GM18951 (cell line): ENCODE measurements around the gene DHRSX.

Source experiments
- POLR2A ChIP-seq: IDR thresholded peaks from 4 replicates; pipeline ENCODE4 v1.6.1; 2011; ENCODE audit warnings: mild to moderate bottlenecking; ENCODE audit not compliant: insufficient read length, insufficient read depth; ENCODE audit errors: extremely low read depth
- in situ Hi-C: fragments of 300-500 bp; cut with MboI; formaldehyde crosslinking; loops from one replicate; pipeline ENCODE4 v1.12.0; 2022; ENCODE audit warnings: low sequenced_read_pairs, mixed read lengths, inconsistent platforms; ENCODE audit not compliant: unreplicated experiment

The DHRSX gene

DNA sequence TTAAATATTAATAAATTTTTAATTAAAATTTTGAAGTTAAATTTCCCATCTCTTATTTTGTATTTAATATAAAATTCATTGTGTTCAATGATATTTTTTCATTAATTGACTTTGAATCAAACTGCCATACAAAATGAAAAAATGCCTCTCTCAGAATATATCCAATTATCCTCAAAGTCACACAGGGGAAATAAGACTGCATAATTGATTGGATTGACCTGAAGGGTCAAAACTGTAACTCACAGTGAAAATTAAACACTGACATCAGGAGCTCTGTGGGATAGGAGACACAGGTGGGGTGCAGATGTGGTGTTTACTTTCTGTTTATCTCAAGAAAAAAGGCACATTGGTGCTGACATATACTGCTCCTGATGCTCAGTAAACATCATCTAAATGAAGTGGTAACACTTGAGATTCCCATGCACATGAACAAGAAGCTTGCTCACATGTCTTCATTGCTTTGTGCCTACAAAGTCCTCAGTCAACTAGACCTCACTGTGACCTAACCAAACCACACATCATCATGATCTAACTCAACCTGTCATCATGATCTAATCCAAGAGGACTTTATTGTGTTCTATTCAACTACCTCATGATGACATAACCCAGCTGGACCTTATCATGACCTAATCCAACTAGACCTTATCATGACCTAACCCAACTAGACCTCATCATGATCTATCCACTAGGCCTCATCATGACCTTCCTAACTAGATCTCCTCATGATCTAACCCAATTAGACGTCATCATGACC lies 83.7 kb downstream of the DHRSX start:
- TF ChIP-seq POLR2A: no peak
- in situ Hi-C loops: no loop called here

DNA sequence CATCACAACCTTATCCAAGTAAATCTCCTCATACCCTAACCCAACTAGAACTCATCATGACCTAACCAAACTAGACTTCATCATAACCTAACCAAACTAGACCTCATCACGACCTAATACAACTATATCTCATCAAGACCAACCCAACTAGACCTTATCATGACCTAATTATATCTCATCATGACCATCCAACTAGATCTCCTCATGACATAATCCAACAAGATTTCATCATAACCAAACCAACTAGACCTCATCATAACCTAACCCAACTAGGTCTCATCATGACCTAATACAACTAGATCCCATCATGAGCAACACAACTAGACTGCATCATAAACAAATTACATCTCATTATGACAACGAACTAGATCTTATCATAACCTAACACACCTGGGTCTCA lies 86.4 kb downstream of the DHRSX start:
- in situ Hi-C loops: no loop called here
- no peak for TF ChIP-seq POLR2A

DNA sequence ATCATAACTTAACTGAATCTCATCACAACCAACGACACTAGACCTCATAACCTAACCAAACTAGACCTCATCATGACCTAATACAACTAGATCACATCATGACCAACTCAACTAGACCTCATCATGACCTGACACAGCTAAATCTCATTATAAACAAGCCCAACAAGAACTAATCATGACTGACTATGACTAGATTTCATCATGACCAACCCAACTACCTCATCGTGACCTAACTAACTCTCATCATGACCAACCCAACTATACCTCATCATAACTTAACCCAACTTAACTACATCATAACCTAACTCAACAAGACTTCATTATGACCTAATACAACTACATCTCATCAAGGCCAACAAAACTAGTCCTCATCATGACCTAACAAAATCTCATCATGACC lies 86.8 kb downstream of the DHRSX start:
- TF ChIP-seq POLR2A: no peak
- in situ Hi-C loops: no loop called here

DNA sequence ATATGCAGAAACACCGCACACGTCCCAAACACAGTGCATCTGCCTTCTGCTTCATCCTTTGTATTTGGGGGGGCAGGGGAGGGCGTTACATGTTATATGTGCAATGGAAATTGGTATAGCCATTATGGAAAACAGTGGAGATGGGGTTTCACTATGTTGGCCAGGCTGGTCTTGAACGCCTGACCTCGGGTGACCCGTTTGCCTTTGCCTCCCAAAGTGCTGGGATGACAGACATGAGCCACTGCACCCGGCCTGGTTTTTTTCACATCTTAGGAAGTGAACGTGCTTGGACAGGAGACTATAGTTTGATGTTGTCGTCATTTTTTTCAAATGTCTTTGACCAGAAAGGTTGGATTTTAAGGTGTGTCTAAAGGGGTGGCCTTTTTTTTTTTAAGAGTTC lies 88.6 kb downstream of the DHRSX start:
- in situ Hi-C loops: no loop called here
- TF ChIP-seq POLR2A: no peak

DNA sequence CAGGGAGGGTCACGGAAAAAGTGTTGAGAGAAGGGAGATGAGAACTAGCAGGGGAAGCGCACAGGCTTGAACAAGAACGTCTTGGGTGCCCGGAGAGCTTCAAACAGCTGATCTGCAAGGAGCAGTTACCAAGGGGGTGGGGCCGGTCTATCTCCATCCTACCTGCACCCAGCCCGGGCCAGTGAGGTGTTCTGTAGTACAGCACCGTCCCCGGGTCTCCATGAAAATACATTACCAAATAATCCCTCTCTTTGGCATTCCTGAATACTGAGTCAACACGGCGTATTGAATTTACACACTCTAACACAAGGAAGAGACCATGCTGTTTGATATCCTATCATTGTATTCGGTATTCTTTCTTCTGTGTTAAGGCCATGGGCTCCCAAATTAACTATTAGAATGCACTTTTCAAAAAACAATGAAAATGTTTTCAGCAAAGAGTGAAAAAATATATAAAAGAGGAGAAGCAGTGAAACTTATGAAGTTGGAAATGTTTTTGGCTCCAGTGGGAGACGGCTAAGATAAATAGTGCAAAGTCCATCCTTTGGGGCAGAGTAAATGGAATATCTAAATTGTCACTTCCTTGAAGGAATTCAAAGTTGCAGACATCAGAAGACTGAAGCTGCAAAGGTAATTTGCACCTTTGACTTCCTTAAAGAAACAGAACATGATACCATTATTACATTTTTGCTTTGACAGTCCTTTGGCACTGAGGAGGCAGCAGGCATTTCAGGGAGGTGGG lies 90.3 kb downstream of the DHRSX start:
- in situ Hi-C loops: no loop called here
- no peak for TF ChIP-seq POLR2A

DNA sequence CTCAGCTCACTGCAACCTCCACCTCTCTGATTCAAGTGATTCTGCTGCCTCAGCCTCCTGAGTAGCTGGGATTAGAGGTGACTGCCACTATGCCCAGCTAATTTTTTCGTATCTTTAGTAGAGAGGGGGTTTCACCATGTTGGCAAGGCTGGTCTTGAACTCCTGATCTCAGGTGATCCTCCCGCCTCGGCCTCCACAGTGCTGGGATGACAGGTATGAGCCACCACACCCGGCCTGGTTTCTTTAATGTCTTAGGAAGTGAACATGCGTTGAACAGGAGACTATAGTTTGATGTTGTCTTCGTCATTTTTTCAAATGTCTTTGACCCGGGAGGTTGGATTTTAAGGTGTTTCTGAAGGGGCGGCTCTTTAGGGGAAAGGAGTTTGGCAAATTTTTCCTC lies 91.0 kb downstream of the DHRSX start:
- in situ Hi-C loops: no loop called here
- TF ChIP-seq POLR2A: no peak

DNA sequence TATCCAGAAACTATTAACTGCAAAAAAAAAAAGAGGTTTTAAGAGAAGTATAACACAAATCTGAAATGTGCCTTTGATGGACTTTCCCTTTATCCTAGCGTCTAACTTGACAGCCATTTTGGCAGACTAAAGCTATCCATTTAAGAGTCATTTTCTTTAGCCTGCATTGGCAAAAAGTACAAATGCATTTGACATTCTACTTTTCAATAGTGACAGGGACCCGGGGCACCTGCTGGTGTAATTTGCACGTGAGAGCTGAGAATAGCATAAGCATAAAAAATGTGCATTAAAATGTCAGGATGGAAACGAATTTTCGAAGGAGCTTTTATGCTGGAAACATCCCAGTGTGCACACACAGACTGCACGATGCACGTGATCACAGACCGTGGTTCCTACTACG lies 91.9 kb downstream of the DHRSX start:
- in situ Hi-C loops: no loop called here
- TF ChIP-seq POLR2A: no peak

DNA sequence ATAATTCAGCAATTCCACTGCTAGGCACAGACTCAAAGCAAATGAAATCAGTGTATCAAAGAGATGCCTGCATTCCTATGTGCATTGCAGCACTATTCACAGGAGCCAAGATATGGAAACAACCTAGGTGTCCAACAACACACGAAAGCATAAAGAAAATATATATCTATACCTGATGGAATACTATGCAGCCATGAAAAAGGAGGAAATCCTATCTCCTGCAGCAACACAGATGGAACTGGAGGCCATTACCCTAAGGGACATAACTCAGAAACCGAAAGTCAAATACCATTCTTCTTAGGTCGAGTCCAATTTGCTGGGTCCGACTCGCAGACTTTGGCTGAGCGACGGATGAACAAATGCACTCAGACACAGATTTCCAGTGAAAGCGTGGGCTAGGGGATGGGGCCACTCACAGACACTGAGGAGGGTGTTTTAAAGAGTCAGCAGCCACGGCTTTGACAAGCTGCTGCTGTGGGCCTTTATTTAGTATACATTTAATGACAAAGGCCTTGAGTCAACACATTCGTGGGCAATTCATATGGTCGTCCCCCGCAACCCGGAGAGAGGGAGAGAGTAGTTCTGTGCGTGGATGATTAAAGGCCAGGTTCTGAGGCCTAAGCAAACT lies 93.8 kb downstream of the DHRSX start:
- in situ Hi-C loops: no loop called here
- TF ChIP-seq POLR2A: no peak

DNA sequence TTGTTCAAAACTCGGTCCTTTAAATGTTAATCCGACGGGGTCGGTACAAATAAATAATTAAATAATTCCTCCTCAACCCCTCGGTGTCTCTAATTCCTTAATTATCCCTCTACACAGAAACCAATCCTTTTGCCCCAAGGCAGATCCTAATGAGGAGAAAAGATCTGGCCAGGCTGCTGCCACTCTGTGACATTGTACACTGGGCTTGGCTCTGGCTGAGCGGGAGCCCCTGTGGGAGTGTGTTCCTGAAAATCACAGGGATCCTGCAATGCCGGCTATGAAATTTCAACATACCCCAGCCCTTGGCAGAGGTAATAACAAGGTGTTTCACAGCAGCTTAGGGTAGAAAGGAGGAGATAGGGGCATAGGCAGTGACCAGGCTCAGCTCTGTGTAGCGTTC lies 96.0 kb downstream of the DHRSX start:
- no peak for TF ChIP-seq POLR2A

DNA sequence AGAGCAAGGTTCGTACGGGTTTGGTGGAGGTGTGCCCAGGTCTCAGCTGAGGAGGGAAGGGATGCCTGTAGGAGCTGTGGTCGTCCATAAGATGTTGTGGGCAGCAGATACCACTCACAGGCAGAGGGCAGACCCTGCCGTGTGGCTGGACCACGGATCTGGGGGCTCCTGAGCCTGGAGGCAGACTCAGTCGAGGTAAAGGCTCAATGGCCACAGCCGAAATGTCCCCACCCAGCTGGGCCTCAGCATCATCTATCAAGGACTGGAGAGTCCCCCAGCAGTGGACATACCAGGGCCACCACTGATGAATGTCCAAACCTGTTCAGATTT lies 98.5 kb downstream of the DHRSX start:
- in situ Hi-C loops: no loop called here
- no peak for TF ChIP-seq POLR2A

More for the DNA sequence above, 96.0 kb downstream of the DHRSX start:
- in situ Hi-C loops: no loop called here

DNA sequence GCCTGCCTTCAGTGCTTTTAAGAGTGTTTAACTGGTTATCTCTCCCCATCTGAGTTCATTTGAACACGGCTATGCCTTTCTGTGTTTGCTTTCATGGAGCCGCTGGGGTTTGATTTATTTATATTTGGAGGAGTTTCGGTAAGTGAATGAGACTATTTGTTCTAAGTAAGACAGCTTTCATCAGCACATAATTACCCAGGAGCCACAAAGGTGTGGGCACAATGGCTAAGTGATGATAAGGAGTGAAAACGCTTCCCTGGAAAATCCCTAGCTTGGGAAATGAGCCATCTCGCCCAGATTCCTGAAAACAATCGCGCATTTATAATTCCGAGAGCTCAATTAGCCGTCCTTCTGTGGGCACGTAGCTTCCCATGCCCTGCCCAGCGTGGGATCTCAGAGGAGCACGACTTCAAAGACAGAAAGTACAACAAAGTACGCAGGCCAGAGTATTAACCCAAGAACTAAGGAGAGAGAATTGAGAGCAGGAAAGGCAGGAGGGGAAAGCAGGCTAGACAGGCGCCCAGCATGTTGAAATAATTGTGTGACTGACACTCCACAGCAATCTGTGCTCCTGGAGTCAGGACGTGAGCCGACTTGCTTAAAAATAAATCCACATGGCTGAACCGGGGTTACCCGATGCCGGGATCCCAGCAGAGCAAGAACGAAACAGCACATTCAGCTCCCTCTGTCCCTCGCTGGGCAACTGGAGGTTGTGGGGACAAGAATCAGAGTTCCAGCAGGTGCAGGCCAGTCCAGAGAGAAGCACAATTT lies 99.0 kb downstream of the DHRSX start:
- in situ Hi-C loops: no loop called here
- no peak for TF ChIP-seq POLR2A

DNA sequence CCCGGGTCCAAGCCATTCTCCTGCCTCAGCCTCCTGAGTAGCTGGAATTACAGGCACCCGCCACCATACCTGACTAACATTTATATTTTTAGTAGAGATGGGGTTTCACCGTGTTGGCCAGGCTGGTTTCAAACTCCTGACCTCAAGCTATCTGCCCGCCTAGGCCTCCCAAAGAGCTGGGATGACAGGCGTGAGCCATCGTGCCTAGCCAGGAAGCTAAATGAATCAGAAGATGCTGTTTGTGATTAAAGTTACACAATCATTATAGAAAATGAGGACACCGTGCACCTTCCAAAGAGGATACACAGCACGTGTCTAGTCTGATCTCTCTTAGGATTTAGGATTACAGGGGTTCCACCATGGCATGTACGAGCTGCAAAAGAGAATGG lies 99.6 kb downstream of the DHRSX start:
- in situ Hi-C loops: no loop called here
- no peak for TF ChIP-seq POLR2A

DNA sequence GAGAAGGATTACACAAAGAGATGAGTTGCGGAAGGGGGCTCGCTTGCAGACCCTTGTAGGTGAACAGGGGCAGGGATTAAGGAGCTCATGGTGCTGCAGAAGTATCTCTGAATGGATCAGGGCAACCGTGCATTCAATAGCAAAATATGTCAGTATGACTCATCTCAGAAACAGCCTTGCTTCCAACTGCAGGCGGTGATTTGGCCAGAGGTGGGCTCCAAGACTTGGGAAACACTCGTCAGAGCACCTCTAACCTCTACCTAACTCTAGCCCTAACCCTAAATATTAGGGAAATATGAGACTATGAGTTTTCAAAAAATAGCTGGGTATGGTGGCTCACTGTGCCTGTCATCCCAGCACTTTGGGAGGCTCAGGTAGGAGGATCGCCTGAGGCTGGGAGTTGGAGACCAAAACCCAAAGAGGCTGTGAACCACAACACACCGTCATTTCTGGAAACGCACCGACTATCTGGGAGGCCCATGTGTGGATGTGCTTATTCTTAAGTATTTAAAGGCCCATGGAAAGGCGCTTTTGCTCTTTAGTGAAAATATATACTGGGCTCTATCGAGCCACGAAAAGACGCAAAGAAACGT lies 102.6 kb downstream of the DHRSX start:
- TF ChIP-seq POLR2A: no peak
- in situ Hi-C loops: no loop called here
